Esophagus squamous epithelium (tissue), 5 donors: Measurements from ENCODE around the gene IPO11. TPM values are rescaled to one million over a fixed set of nuclear protein-coding genes. Genes with fewer than 3 reads are reported as not detected.

Experiments used
- DNase-seq: peaks from one replicate; lab custom pipeline; 2025; lab: John Stamatoyannopoulos, UW
- H3K27ac ChIP-seq, 4 donors: fragments of 200-600 bp; sonication (generic); one replicate each; pipeline ENCODE4 v1.5.1; 2016 to 2019; ENCODE audit warnings: mild to moderate bottlenecking in 1 of 4
- H3K27me3 ChIP-seq, 4 donors: fragments of 200-600 bp; sonication (generic); 1 replicate in 3 of 4; 2 replicates in 1 of 4; pipeline versions ENCODE4 v1.5.1 to v1.6.0; 2017 to 2021; ENCODE audit warnings: antibody characterized with exemption in 1 of 4
- H3K36me3 ChIP-seq, 3 donors: fragments of 200-600 bp; sonication (generic); one replicate each; pipeline ENCODE4 v1.5.1; 2016 to 2019
- H3K4me1 ChIP-seq, 3 donors: fragments of 200-600 bp; sonication (generic); one replicate each; pipeline ENCODE4 v1.5.1; 2017 to 2019
- H3K4me3 ChIP-seq, 4 donors: fragments of 200-600 bp; sonication (generic); 1 replicate in 3 of 4; 2 replicates in 1 of 4; pipeline ENCODE4 v1.5.1; 2016 to 2019; ENCODE audit warnings: mild to moderate bottlenecking in 2 of 4, moderate library complexity in 1 of 4
- H3K9me3 ChIP-seq, 3 donors: fragments of 200-600 bp; sonication (generic); one replicate each; pipeline ENCODE4 v1.5.1; 2016 to 2019
- CTCF ChIP-seq, 6 experiments: fragments of 450-650 bp in 4 of 6; fragments of 200-600 bp in 2 of 6; sonication (generic) in 2 of 6; IDR thresholded peaks; one replicate each; pipeline ENCODE4 v1.5.1; 2016 to 2019; ENCODE audit warnings: antibody characterized with exemption in 6 of 6, mild to moderate bottlenecking in 4 of 6, moderate library complexity in 4 of 6
- POLR2A ChIP-seq, 4 donors: fragments of 450-650 bp; IDR thresholded peaks; one replicate each; pipeline ENCODE4 v1.6.1; 2017; ENCODE audit warnings: antibody characterized with exemption in 4 of 4, mild to moderate bottlenecking in 4 of 4, moderate library complexity in 3 of 4
- WGBS, 2 donors: methylation state at CpG; one replicate each; pipeline ENCODE4 v1.1.5; 2018; 5-methylcytosine and 5-hydroxymethylcytosine counted together
- intact Hi-C: fragments of 100-400 bp; cut with DNase I; formaldehyde crosslinking; loops from one replicate; pipeline ENCODE4 v1.15.0; 2022
- total RNA-seq, 4 donors: library from RNA; depleted of rRNA; stranded (reverse); fragments of >200 nt; gene quantifications; one replicate each; pipeline ENCODE4 v1.1.0, GENCODE V29; 2016
- donor health status: DM: yes; HTN: yes; CAD: no.

The IPO11 gene
- total RNA-seq, 4 donors from 2014 or later: 8.8 to 29.0 (median 20.3) TPM

GRCh38 chr5:62374090-62374489, 38.5 kb upstream of the IPO11 start:
- no peak for TF ChIP-seq CTCF (IDR thresholded peaks at IDR 0.05)
- TF ChIP-seq POLR2A (IDR thresholded peaks at IDR 0.05): no peak

DNA sequence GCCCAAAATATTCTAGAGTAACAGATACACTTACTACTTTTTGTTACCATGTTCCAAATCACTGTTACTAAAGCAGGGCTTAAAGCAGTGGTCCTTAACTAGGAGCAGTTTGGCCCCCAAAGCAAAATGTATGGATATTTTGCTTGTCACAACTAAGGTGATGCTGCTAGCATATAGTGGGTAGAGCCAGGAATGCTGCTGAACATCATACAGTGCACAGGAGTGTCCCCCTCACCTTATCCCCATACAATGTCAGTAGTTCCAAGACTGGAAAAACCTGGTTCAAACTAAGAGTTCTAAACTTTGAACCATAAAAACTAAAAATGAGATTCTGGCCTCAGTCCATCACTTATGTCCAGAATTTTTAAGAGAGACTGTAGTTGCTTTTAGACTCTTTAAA, 36.9 kb upstream of the IPO11 start:
- no peak for DNase-seq
- Histone ChIP-seq H3K27me3 (no peaks in the 10 kb centered on the region), H3K4me3 (no peak overlapping the region), H3K4me1 (no peaks in the 10 kb centered on the region), H3K27ac (peak overlapping the region in 2 of 4 donors; percentile 14 to 37), H3K9me3 (no peaks in the 10 kb centered on the region), H3K36me3 (peaks cover 0 to 83% (median 18%) of the 10 kb centered on the region in 3 donors)
- intact Hi-C loops: no loop called here
- TF ChIP-seq CTCF (IDR thresholded peaks at IDR 0.05): no peak
- no peak for TF ChIP-seq POLR2A (IDR thresholded peaks at IDR 0.05)

More at GRCh38 chr5:62374090-62374489, 38.5 kb upstream of the IPO11 start:
- H3K36me3 ChIP-seq: peaks cover 0 to 77% (median 10%) of the 10 kb centered on the region in 3 donors
- H3K4me3 ChIP-seq: no peak overlapping the region
- no peaks in the 10 kb centered on the region for H3K9me3 ChIP-seq
- intact Hi-C loops: no loop called here
- H3K4me1 ChIP-seq: no peaks in the 10 kb centered on the region
- H3K27ac ChIP-seq: no peak overlapping the region
- no peak for DNase-seq
- WGBS, 2 donors: 92 to 100% methylated on average over 1 of the region's 1 CpG
- H3K27me3 ChIP-seq: no peaks in the 10 kb centered on the region

DNA sequence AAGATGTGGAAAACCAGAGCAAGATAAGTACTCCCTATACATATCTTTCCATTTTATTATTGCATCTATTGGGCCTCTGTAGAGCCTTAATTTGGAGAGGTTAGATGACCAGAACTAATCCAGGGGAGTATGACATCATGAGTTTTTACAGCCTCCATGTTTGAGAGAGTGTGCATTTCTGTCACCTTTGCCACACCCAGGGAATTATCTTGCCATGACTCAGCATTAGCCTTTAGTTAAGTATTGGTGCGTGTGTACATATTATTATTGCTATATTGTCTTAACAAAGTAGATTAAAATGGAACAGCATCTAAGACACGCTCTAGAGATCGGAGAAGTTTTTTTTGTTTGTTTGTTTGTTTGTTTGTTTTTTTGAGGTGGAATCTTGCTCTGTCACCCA, 36.5 kb upstream of the IPO11 start:
- Histone ChIP-seq H3K27me3 (no peaks in the 10 kb centered on the region), H3K9me3 (no peaks in the 10 kb centered on the region), H3K4me1 (no peaks in the 10 kb centered on the region), H3K27ac (peak overlapping the region in 2 of 4 donors; percentile 14 to 37), H3K4me3 (no peak overlapping the region), H3K36me3 (peaks cover 0 to 84% (median 18%) of the 10 kb centered on the region in 3 donors)
- WGBS, 2 donors: 77 to 82% methylated on average over 2 to 3 of the region's 3 CpGs
- intact Hi-C loops: no loop called here
- TF ChIP-seq POLR2A (IDR thresholded peaks at IDR 0.05): no peak
- no peak for TF ChIP-seq CTCF (IDR thresholded peaks at IDR 0.05)
- no peak for DNase-seq

DNA sequence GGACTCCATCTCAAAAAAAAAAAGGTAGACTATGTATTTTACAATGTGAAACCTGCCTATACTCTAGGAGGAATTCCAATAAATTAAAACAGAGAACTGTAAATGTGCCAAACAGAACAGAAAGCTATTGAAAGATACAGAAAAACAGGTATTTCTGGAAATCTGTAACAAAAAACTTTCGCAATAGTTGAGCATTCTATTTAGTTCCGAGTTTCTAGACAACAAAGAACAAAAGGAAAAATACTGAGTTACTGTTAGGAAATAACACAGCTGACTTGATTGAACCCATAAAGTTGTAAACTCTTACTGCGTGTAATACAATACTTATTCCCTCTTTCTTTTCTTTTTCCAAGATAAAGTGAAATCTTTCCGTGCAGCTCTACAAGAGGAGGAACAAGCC, 27.4 kb upstream of the IPO11 start:
- 39 to 47% methylated on average over 4 of the region's 4 CpGs for WGBS, 2 donors
- H3K4me1 ChIP-seq: peaks cover 2 to 44% (median 12%) of the 10 kb centered on the region in 3 donors
- H3K9me3 ChIP-seq: no peaks in the 10 kb centered on the region
- H3K36me3 ChIP-seq: peaks cover 0 to 90% (median 3%) of the 10 kb centered on the region in 3 donors
- no peak for DNase-seq
- intact Hi-C loops: no loop called here
- TF ChIP-seq POLR2A (IDR thresholded peaks at IDR 0.05) (no peak), CTCF (IDR thresholded peaks at IDR 0.05) (no peak)
- no peaks in the 10 kb centered on the region for H3K27me3 ChIP-seq
- peak overlapping the region; percentile 56 to 79 (median 71) for H3K27ac ChIP-seq
- H3K4me3 ChIP-seq: no peak overlapping the region

- Histone ChIP-seq H3K36me3 (peaks cover 0 to 90% (median 3%) of the 10 kb centered on the region in 3 donors), H3K9me3 (no peaks in the 10 kb centered on the region), H3K4me1 (peaks cover 2 to 47% (median 12%) of the 10 kb centered on the region in 3 donors), H3K27me3 (no peaks in the 10 kb centered on the region), H3K4me3 (no peak overlapping the region), H3K27ac (peak overlapping the region; percentile 56 to 79 (median 65))
- no peak for DNase-seq
- 67 to 74% methylated on average over 2 of the region's 2 CpGs for WGBS, 2 donors
- intact Hi-C loops: no loop called here
- TF ChIP-seq CTCF (IDR thresholded peaks at IDR 0.05): no peak
- TF ChIP-seq POLR2A (IDR thresholded peaks at IDR 0.05): no peak
Observed at GRCh38 chr5:62385816-62386400, 26.7 kb upstream of the IPO11 start.
